Measurements from ENCODE around the gene ANP32E.
"Not testable (repeated sequence)": the region's sequence is repeated elsewhere in the genome, so short reads cannot be mapped to it uniquely, and the experiment has no call there.

ANP32E gene

GRCh38 chr1:150212070-150212469 lies 23.8 kb downstream of the ANP32E start:
- no peak for DNase-seq

GRCh38 chr1:150210706-150211105 lies 25.2 kb downstream of the ANP32E start:
- DNase-seq = no peak

GRCh38 chr1:150210091-150210490 lies 25.8 kb downstream of the ANP32E start:
- DNase-seq = no peak

- not testable (repeated sequence) for DNase-seq
Observed at GRCh38 chr1:150208460-150208859, 27.5 kb downstream of the ANP32E start.

GRCh38 chr1:150207281-150207971 lies 28.5 kb downstream of the ANP32E start:
- DNase-seq = no peak

- DNase-seq = no peak
Observed at GRCh38 chr1:150196417-150196816, 39.5 kb downstream of the ANP32E start.

GRCh38 chr1:150194381-150195031 lies 41.4 kb downstream of the ANP32E start:
- no peak for DNase-seq

- DNase-seq = no peak
Observed at GRCh38 chr1:150192012-150192411, 43.9 kb downstream of the ANP32E start.

- DNase-seq = peak; percentile 21
Observed at GRCh38 chr1:150187560-150187931, 48.4 kb downstream of the ANP32E start.

GRCh38 chr1:150186789-150187559 lies 48.9 kb downstream of the ANP32E start:
- DNase-seq = no peak

- DNase-seq = not testable (repeated sequence)
Observed at GRCh38 chr1:150186438-150186788, 49.5 kb downstream of the ANP32E start.

GRCh38 chr1:150185481-150185880 lies 50.4 kb downstream of the ANP32E start:
- DNase-seq = no peak

- no peak for DNase-seq
Observed at GRCh38 chr1:150183061-150183460, 52.9 kb downstream of the ANP32E start.

GRCh38 chr1:150182247-150182646 lies 53.7 kb downstream of the ANP32E start:
- DNase-seq = no peak

- DNase-seq = no peak
Observed at GRCh38 chr1:150180474-150180873, 55.4 kb downstream of the ANP32E start.

GRCh38 chr1:150179867-150180266 lies 56.0 kb downstream of the ANP32E start:
- no peak for DNase-seq

GRCh38 chr1:150178548-150178947 lies 57.4 kb downstream of the ANP32E start:
- DNase-seq = no peak

- DNase-seq = no peak
Observed at GRCh38 chr1:150176593-150176992, 59.3 kb downstream of the ANP32E start.

- DNase-seq = no peak
Observed at GRCh38 chr1:150173141-150173585, 62.7 kb downstream of the ANP32E start.

- DNase-seq = no peak
Observed at GRCh38 chr1:150171801-150172200, 64.1 kb downstream of the ANP32E start.

- DNase-seq = peak; percentile 60
Observed at GRCh38 chr1:150168960-150169601, 66.8 kb downstream of the ANP32E start.
